ENCODE results near the gene CPD.

The CPD gene

DNA sequence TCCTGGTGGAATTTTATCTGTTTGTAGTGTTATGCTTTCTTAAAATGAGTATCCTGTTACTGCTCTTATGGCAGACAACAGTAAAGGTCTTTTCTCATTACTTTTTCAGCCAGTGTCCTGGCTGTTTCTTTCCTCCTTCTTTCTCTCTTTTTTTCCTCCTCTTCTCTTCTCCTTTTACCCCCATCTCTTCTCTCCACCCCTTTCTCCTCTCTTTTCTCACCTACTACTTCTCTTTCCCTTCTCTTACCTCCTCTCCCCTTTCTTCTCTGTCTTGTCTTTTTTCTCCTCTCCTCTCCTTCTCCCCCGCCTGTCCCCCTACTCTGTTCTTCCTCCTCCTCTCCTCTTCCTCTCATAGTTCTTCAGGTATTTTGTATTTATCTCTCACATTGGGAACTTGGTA is 48.9 kb downstream of the CPD start:
- WGBS (ENCODE audit: extremely low coverage, insufficient coverage, insufficient read length): no CpG with 5 or more reads among the region's 1 CpG
- Histone ChIP-seq H2AK5ac (ENCODE audit: low read length) (no peak overlapping the region), H2AFZ (ENCODE audit: insufficient read depth, low read length, poor library complexity) (no peak overlapping the region), H3K27ac (ENCODE audit: low read depth, low read length) (no peak overlapping the region), H3K9me3 (ENCODE audit: insufficient read depth, low read depth, low read length) (no peaks in the 10 kb centered on the region), H2BK5ac (ENCODE audit: low read depth, low read length, poor library complexity) (no peak overlapping the region), H3K4me1 (ENCODE audit: control insufficient read depth in 1 of 2, insufficient read depth in 2 of 2, low read length in 2 of 2) (no peaks in the 10 kb centered on the region), H3K4me2 (ENCODE audit: low read length) (no peak overlapping the region), H3K9ac (ENCODE audit: low read length) (no peak overlapping the region), H3K23ac (ENCODE audit: low read length) (no peak overlapping the region), H3K18ac (ENCODE audit: low read length) (no peak overlapping the region), H2BK12ac (ENCODE audit: low read length) (no peak overlapping the region), H3K79me2 (ENCODE audit: control insufficient read depth, insufficient read depth, low read length, poor library complexity) (no peaks in the 10 kb centered on the region), H3K79me1 (ENCODE audit: low read length) (no peaks in the 10 kb centered on the region), H3K4me3 (ENCODE audit: low read depth, low read length) (no peak overlapping the region), H4K91ac (ENCODE audit: low read depth, low read length) (no peak overlapping the region), H4K12ac (ENCODE audit: low read depth, low read length) (no peak overlapping the region), H3K36me3 (ENCODE audit: control insufficient read depth in 1 of 2, insufficient read depth in 2 of 2, low read length in 2 of 2) (peaks cover 0 to 1% of the 10 kb centered on the region in 2 experiments), H3K4ac (ENCODE audit: low read depth, low read length) (no peak overlapping the region), H4K8ac (ENCODE audit: low read depth, low read length) (no peak overlapping the region), H2BK120ac (ENCODE audit: insufficient read depth, low read length, poor library complexity) (no peak overlapping the region), H3K27me3 (ENCODE audit: insufficient read depth, low read length) (no peaks in the 10 kb centered on the region), H3K14ac (ENCODE audit: low read length) (no peak overlapping the region)
- DNase-seq: no peak

DNA sequence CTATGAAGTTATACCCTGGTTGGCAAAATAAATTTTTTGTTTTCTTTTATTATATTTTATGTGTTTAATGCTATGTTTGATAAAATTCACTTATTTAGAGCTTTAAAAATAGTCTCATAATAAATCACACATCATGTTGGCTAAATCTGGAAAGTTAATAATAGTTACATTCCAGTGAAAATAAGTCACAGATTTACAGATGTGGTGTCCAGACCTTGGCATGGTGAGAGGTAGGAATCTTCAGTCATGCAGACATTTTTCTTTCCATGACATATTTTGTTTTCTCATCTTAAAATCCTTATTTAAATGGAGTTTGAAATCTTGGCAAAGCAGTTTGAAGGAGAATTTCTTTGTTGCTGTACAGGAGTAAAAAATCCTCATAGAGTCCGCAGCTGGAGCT is 50.4 kb downstream of the CPD start:
- no peaks in the 10 kb centered on the region for H3K9me3 ChIP-seq (ENCODE audit: insufficient read depth, low read depth, low read length)
- H3K79me1 ChIP-seq (ENCODE audit: low read length): no peaks in the 10 kb centered on the region
- H3K4ac ChIP-seq (ENCODE audit: low read depth, low read length): no peak overlapping the region
- no peak overlapping the region for H4K12ac ChIP-seq (ENCODE audit: low read depth, low read length)
- H2BK12ac ChIP-seq (ENCODE audit: low read length): no peak overlapping the region
- H2AK5ac ChIP-seq (ENCODE audit: low read length): no peak overlapping the region
- no peak overlapping the region for H4K8ac ChIP-seq (ENCODE audit: low read depth, low read length)
- no peak overlapping the region for H3K18ac ChIP-seq (ENCODE audit: low read length)
- no peaks in the 10 kb centered on the region for H3K79me2 ChIP-seq (ENCODE audit: control insufficient read depth, insufficient read depth, low read length, poor library complexity)
- H3K4me2 ChIP-seq (ENCODE audit: low read length): no peak overlapping the region
- H3K4me1 ChIP-seq (ENCODE audit: control insufficient read depth in 1 of 2, insufficient read depth in 2 of 2, low read length in 2 of 2): no peaks in the 10 kb centered on the region
- H3K4me3 ChIP-seq (ENCODE audit: low read depth, low read length): no peak overlapping the region
- no CpG with 5 or more reads among the region's 1 CpG for WGBS (ENCODE audit: extremely low coverage, insufficient coverage, insufficient read length)
- no peak overlapping the region for H3K27ac ChIP-seq (ENCODE audit: low read depth, low read length)
- no peak overlapping the region for H3K9ac ChIP-seq (ENCODE audit: low read length)
- no peak for DNase-seq
- no peak overlapping the region for H4K91ac ChIP-seq (ENCODE audit: low read depth, low read length)
- no peaks in the 10 kb centered on the region for H3K27me3 ChIP-seq (ENCODE audit: insufficient read depth, low read length)
- H3K23ac ChIP-seq (ENCODE audit: low read length): no peak overlapping the region
- no peak overlapping the region for H2BK5ac ChIP-seq (ENCODE audit: low read depth, low read length, poor library complexity)
- no peak overlapping the region for H2AFZ ChIP-seq (ENCODE audit: insufficient read depth, low read length, poor library complexity)
- peaks cover 0 to 1% of the 10 kb centered on the region in 2 experiments for H3K36me3 ChIP-seq (ENCODE audit: control insufficient read depth in 1 of 2, insufficient read depth in 2 of 2, low read length in 2 of 2)
- no peak overlapping the region for H2BK120ac ChIP-seq (ENCODE audit: insufficient read depth, low read length, poor library complexity)
- H3K14ac ChIP-seq (ENCODE audit: low read length): no peak overlapping the region

DNA sequence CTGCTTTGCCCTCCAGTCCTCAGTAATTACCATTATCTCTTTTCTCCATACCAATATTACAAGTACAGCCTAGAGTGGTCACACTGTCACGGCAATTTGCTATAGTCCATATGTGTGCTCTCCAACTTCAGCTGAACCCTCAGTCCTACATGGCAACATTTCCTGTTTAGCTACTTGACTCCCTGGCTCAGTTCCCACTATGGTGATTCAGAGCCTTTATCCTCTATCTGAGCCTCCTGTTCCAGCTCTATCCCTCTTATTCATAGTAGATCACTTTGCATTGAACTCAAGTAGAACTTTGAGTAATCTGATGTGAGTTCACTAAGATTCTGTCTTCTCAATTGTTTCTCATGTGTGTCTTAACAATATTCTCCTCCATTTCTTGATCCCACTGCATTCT is 54.8 kb downstream of the CPD start:
- Histone ChIP-seq H3K27me3 (ENCODE audit: insufficient read depth, low read length) (no peaks in the 10 kb centered on the region), H2BK120ac (ENCODE audit: insufficient read depth, low read length, poor library complexity) (no peak overlapping the region), H3K4ac (ENCODE audit: low read depth, low read length) (no peak overlapping the region), H3K4me1 (ENCODE audit: control insufficient read depth in 1 of 2, insufficient read depth in 2 of 2, low read length in 2 of 2) (no peaks in the 10 kb centered on the region), H2AK5ac (ENCODE audit: low read length) (no peak overlapping the region), H3K79me2 (ENCODE audit: control insufficient read depth, insufficient read depth, low read length, poor library complexity) (no peaks in the 10 kb centered on the region), H4K8ac (ENCODE audit: low read depth, low read length) (no peak overlapping the region), H3K36me3 (ENCODE audit: control insufficient read depth in 1 of 2, insufficient read depth in 2 of 2, low read length in 2 of 2) (no peaks in the 10 kb centered on the region), H4K12ac (ENCODE audit: low read depth, low read length) (no peak overlapping the region), H2BK5ac (ENCODE audit: low read depth, low read length, poor library complexity) (no peak overlapping the region), H2AFZ (ENCODE audit: insufficient read depth, low read length, poor library complexity) (no peak overlapping the region), H3K4me3 (ENCODE audit: low read depth, low read length) (no peak overlapping the region), H3K79me1 (ENCODE audit: low read length) (no peaks in the 10 kb centered on the region), H4K91ac (ENCODE audit: low read depth, low read length) (no peak overlapping the region), H2BK12ac (ENCODE audit: low read length) (no peak overlapping the region), H3K23ac (ENCODE audit: low read length) (no peak overlapping the region), H3K9me3 (ENCODE audit: insufficient read depth, low read depth, low read length) (no peaks in the 10 kb centered on the region), H3K4me2 (ENCODE audit: low read length) (no peak overlapping the region), H3K18ac (ENCODE audit: low read length) (no peak overlapping the region), H3K27ac (ENCODE audit: low read depth, low read length) (no peak overlapping the region), H3K14ac (ENCODE audit: low read length) (no peak overlapping the region), H3K9ac (ENCODE audit: low read length) (no peak overlapping the region)
- WGBS (ENCODE audit: extremely low coverage, insufficient coverage, insufficient read length): no CpG with 5 or more reads among the region's 1 CpG
- DNase-seq: no peak

DNA sequence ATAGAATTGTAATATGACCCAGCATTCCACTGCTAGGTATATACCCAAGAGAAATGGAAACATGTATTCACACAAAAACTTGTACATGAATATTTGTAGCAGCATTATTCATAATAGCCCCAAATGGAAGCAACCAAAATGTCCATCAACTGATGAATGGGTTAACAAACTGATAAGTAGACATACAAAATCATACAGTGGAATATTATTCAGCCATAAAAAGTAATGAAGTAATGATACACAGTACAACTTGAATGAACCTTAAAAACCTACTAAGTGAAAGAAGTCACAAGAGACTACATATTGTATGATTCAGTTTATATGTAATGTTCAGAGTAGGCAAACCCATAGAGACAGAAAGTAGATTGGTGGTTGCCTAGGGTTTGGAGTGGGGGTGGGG is 58.0 kb downstream of the CPD start:
- Histone ChIP-seq H3K4me3 (ENCODE audit: low read depth, low read length) (no peak overlapping the region), H3K79me1 (ENCODE audit: low read length) (no peaks in the 10 kb centered on the region), H4K12ac (ENCODE audit: low read depth, low read length) (no peak overlapping the region), H2BK5ac (ENCODE audit: low read depth, low read length, poor library complexity) (no peak overlapping the region), H3K23ac (ENCODE audit: low read length) (no peak overlapping the region), H2BK12ac (ENCODE audit: low read length) (no peak overlapping the region), H4K8ac (ENCODE audit: low read depth, low read length) (no peak overlapping the region), H3K14ac (ENCODE audit: low read length) (no peak overlapping the region), H2AK5ac (ENCODE audit: low read length) (no peak overlapping the region), H2BK120ac (ENCODE audit: insufficient read depth, low read length, poor library complexity) (no peak overlapping the region), H4K91ac (ENCODE audit: low read depth, low read length) (no peak overlapping the region), H3K4ac (ENCODE audit: low read depth, low read length) (no peak overlapping the region), H3K18ac (ENCODE audit: low read length) (no peak overlapping the region), H3K4me1 (ENCODE audit: control insufficient read depth in 1 of 2, insufficient read depth in 2 of 2, low read length in 2 of 2) (no peaks in the 10 kb centered on the region), H3K4me2 (ENCODE audit: low read length) (no peak overlapping the region), H3K9ac (ENCODE audit: low read length) (no peak overlapping the region), H3K36me3 (ENCODE audit: control insufficient read depth in 1 of 2, insufficient read depth in 2 of 2, low read length in 2 of 2) (no peaks in the 10 kb centered on the region), H2AFZ (ENCODE audit: insufficient read depth, low read length, poor library complexity) (no peak overlapping the region), H3K27me3 (ENCODE audit: insufficient read depth, low read length) (no peaks in the 10 kb centered on the region), H3K9me3 (ENCODE audit: insufficient read depth, low read depth, low read length) (no peaks in the 10 kb centered on the region), H3K79me2 (ENCODE audit: control insufficient read depth, insufficient read depth, low read length, poor library complexity) (no peaks in the 10 kb centered on the region), H3K27ac (ENCODE audit: low read depth, low read length) (no peak overlapping the region)
- no peak for DNase-seq

DNA sequence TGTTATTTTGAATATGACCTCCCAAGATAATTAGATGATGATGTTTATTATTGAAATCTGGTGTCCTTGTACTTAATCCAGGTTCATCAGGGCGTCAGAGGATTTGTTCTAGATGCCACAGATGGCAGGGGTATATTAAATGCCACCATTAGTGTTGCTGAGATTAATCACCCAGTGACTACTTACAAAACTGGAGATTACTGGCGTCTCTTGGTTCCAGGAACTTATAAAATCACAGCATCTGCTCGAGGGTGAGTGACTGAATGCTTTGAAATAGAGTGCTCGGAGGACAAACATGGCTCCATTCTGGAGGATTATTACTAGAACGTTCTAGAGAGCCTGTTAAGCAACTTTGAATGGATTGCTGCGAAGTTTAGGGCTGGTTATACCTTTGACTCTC is 65.0 kb downstream of the CPD start:
- H3K36me3 ChIP-seq (ENCODE audit: control insufficient read depth in 1 of 2, insufficient read depth in 2 of 2, low read length in 2 of 2): no peaks in the 10 kb centered on the region
- no peaks in the 10 kb centered on the region for H3K27me3 ChIP-seq (ENCODE audit: insufficient read depth, low read length)
- H2BK5ac ChIP-seq (ENCODE audit: low read depth, low read length, poor library complexity): no peak overlapping the region
- no peak overlapping the region for H3K4ac ChIP-seq (ENCODE audit: low read depth, low read length)
- H3K4me3 ChIP-seq (ENCODE audit: low read depth, low read length): no peak overlapping the region
- H2BK12ac ChIP-seq (ENCODE audit: low read length): no peak overlapping the region
- no peaks in the 10 kb centered on the region for H3K9me3 ChIP-seq (ENCODE audit: insufficient read depth, low read depth, low read length)
- no peaks in the 10 kb centered on the region for H3K79me2 ChIP-seq (ENCODE audit: control insufficient read depth, insufficient read depth, low read length, poor library complexity)
- no peak overlapping the region for H3K4me2 ChIP-seq (ENCODE audit: low read length)
- no peak overlapping the region for H4K8ac ChIP-seq (ENCODE audit: low read depth, low read length)
- no peak overlapping the region for H2AK5ac ChIP-seq (ENCODE audit: low read length)
- H3K18ac ChIP-seq (ENCODE audit: low read length): no peak overlapping the region
- H4K12ac ChIP-seq (ENCODE audit: low read depth, low read length): no peak overlapping the region
- no peaks in the 10 kb centered on the region for H3K4me1 ChIP-seq (ENCODE audit: control insufficient read depth in 1 of 2, insufficient read depth in 2 of 2, low read length in 2 of 2)
- no CpG with 5 or more reads among the region's 6 CpGs for WGBS (ENCODE audit: extremely low coverage, insufficient coverage, insufficient read length)
- H4K91ac ChIP-seq (ENCODE audit: low read depth, low read length): no peak overlapping the region
- H3K23ac ChIP-seq (ENCODE audit: low read length): no peak overlapping the region
- no peaks in the 10 kb centered on the region for H3K79me1 ChIP-seq (ENCODE audit: low read length)
- no peak overlapping the region for H3K9ac ChIP-seq (ENCODE audit: low read length)
- H2BK120ac ChIP-seq (ENCODE audit: insufficient read depth, low read length, poor library complexity): no peak overlapping the region
- H3K14ac ChIP-seq (ENCODE audit: low read length): no peak overlapping the region
- H2AFZ ChIP-seq (ENCODE audit: insufficient read depth, low read length, poor library complexity): no peak overlapping the region
- DNase-seq: no peak
- H3K27ac ChIP-seq (ENCODE audit: low read depth, low read length): no peak overlapping the region
